IPS-18a (cell line): ENCODE data around the gene IL19.

Source experiments
- H3K27ac ChIP-seq: one replicate; pipeline ENCODE4 v1.5.1; 2013; ENCODE audit warnings: low read length
- H3K27me3 ChIP-seq: one replicate; pipeline ENCODE4 v1.6.1; 2013; ENCODE audit warnings: mild to moderate bottlenecking, low read length; ENCODE audit not compliant: control insufficient read depth, insufficient read depth
- H3K36me3 ChIP-seq: one replicate; pipeline ENCODE4 v1.6.1; 2013; ENCODE audit warnings: low read depth, low read length; ENCODE audit not compliant: control insufficient read depth
- H3K4me1 ChIP-seq: one replicate; pipeline ENCODE4 v1.6.1; 2013; ENCODE audit warnings: low read depth, low read length; ENCODE audit not compliant: control insufficient read depth
- H3K4me3 ChIP-seq: one replicate; pipeline ENCODE4 v1.5.1; 2013; ENCODE audit warnings: low read length
- H3K9ac ChIP-seq: one replicate; pipeline ENCODE4 v1.6.1; 2013; ENCODE audit warnings: mild to moderate bottlenecking, low read length, moderate library complexity
- H3K9me3 ChIP-seq: one replicate; pipeline ENCODE4 v1.6.1; 2013; ENCODE audit warnings: low read depth, low read length; ENCODE audit not compliant: control insufficient read depth

Gene IL19

DNA sequence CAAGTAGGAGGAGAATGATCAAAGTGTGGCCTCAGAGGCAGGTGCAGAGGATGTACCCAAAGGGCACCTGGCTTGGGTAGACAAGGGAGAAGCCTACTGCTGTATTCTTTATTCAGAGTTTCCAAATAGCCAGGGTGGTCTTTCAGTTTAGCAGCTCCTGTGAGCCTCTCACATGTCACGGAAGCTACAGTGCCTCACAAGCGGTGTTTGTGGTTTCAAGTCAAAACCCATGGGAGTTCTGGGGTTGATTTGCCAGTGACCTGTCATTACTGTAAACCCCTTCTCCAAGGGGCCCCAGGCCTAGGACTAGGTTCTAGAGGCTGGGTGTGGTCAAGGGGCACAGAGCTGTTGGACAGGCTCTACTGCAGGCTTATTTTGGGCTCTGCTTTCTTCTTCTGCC is 11.9 kb downstream of the IL19 start:
- Histone ChIP-seq H3K9me3 (no peaks in the 10 kb centered on the region), H3K4me1 (no peaks in the 10 kb centered on the region), H3K36me3 (no peaks in the 10 kb centered on the region), H3K27ac (no peak overlapping the region), H3K27me3 (no peaks in the 10 kb centered on the region), H3K9ac (no peak overlapping the region), H3K4me3 (no peak overlapping the region)

DNA sequence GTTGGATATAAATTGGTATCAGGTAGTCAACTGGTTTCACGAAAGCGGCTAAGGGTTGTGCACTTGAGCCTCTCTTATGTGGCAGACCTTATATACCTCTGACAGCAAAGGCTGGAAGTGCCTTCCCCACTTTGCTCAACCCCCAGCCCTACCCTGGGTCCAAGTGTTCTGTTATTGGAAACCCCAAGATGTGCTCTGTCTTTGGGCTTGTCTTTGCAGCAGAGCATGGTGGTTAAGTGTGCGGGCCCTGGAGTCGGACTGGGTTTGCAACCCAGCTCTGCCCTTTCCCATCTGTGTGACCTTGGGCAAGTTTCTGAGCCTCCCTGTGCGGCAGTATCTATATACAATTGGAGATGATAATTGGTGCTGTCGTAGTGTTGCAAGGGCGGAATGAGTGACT is 12.9 kb downstream of the IL19 start:
- no peaks in the 10 kb centered on the region for H3K9me3 ChIP-seq
- no peaks in the 10 kb centered on the region for H3K4me1 ChIP-seq
- no peak overlapping the region for H3K9ac ChIP-seq
- H3K4me3 ChIP-seq = no peak overlapping the region
- no peak overlapping the region for H3K27ac ChIP-seq
- H3K27me3 ChIP-seq = no peaks in the 10 kb centered on the region
- no peaks in the 10 kb centered on the region for H3K36me3 ChIP-seq

DNA sequence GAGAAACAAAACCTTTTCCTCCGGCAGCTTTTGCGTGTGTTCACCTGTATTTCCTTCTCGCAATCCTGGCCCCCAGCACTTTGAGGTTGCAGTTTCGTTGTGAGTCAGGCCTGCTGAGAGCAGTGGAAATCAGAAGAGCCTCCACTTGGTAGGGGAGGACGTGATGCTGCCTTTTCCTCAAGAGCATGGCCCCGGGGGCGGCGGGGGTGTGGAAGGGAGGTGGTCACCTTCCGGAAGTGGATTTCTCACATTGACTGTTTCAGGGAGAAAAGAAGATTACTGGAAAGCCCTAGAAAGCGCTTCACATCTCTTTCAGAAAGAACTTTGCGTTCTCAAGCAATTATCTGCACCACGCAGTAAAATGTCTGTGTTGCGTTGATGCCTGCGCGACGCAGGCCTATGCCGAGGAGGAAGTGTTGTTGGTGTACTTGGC is 13.9 kb downstream of the IL19 start:
- Histone ChIP-seq H3K36me3 (no peaks in the 10 kb centered on the region), H3K9me3 (no peaks in the 10 kb centered on the region), H3K27ac (no peak overlapping the region), H3K4me3 (no peak overlapping the region), H3K27me3 (no peaks in the 10 kb centered on the region), H3K9ac (no peak overlapping the region), H3K4me1 (no peaks in the 10 kb centered on the region)

DNA sequence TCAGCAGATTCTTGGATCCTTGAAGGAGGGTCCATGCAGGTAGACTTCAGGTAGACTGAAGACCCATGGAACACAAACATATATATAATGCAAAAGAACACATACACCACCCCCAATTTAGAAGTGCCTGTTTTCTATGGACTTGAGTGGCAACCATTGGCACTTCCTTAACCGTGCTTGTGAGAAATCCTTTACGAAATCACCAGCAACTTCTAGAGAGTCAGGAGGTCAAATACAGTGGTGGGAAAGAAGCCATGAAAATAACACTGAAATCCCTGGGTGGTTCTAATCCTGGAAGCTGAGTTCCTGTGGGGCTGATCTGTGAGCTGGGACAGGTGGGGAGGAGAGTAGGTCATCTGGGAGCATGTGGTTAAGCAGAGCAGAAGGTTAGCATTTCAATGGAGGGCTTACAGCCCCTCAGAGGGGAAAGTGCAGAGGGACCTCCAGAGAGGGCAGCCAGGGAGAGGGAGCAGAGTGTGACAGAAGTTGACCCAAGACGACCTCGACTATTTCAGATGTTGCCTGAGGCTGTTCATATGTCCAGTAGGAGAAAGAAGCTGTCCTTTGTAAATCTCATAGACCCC is 14.7 kb downstream of the IL19 start:
- Histone ChIP-seq H3K27ac (no peak overlapping the region), H3K9ac (no peak overlapping the region), H3K36me3 (no peaks in the 10 kb centered on the region), H3K9me3 (no peaks in the 10 kb centered on the region), H3K4me3 (no peak overlapping the region), H3K27me3 (no peaks in the 10 kb centered on the region), H3K4me1 (no peaks in the 10 kb centered on the region)

DNA sequence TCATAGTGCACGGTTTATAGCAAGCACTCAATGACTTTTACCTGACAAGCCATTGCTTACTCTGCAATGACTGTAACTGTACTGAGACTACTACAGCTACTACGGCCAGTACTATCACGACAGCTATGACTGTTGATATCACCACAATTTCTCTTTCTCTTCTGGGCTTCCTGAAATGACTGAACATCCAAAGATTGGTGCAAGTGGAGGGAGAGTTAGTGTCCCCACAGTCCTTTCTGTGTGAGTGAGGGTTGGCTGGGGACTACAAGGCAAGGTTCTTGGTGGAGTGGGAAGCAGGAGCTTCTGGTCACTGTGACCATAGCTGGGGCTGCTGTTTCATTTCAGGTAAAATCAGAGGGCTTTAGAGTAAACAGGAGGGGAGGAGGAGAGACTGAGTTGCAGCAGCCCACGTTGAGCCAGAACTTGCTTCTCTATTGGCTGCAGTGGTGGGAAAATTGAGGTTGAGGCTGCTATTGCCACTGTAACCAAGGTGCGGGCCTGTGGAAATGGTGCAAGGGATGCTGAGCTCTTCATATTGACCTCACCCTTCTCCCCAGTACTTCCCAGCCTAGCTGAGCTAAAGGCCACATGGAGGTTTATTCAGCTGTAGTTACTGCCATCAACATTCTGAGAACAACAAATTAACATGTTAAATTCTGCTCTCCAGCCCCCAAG is 15.8 kb downstream of the IL19 start:
- no peaks in the 10 kb centered on the region for H3K9me3 ChIP-seq
- H3K36me3 ChIP-seq = no peaks in the 10 kb centered on the region
- no peak overlapping the region for H3K9ac ChIP-seq
- no peaks in the 10 kb centered on the region for H3K27me3 ChIP-seq
- no peak overlapping the region for H3K27ac ChIP-seq
- H3K4me1 ChIP-seq = no peaks in the 10 kb centered on the region
- H3K4me3 ChIP-seq = no peak overlapping the region

DNA sequence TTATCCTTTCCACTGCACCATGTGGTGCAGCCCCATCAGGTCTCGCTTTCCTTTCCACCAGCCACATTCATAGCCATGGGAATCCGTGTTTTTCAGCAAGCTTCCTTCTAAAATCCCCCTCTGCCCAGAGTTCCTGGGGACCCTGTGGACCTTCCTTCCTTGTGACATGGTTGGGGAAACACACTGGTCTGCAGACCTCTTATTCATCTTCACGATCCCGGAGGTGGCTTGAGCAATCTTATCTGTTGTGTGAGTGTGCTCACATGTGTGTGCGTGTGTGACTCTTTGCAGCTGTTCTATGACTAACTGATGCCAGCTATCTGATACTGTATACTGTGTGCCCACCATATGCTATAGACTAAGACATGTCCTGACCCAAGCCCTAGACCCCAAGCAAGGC is 17.3 kb downstream of the IL19 start:
- no peak overlapping the region for H3K27ac ChIP-seq
- no peaks in the 10 kb centered on the region for H3K9me3 ChIP-seq
- no peak overlapping the region for H3K9ac ChIP-seq
- H3K27me3 ChIP-seq = no peaks in the 10 kb centered on the region
- H3K36me3 ChIP-seq = no peaks in the 10 kb centered on the region
- no peak overlapping the region for H3K4me3 ChIP-seq
- H3K4me1 ChIP-seq = no peaks in the 10 kb centered on the region

DNA sequence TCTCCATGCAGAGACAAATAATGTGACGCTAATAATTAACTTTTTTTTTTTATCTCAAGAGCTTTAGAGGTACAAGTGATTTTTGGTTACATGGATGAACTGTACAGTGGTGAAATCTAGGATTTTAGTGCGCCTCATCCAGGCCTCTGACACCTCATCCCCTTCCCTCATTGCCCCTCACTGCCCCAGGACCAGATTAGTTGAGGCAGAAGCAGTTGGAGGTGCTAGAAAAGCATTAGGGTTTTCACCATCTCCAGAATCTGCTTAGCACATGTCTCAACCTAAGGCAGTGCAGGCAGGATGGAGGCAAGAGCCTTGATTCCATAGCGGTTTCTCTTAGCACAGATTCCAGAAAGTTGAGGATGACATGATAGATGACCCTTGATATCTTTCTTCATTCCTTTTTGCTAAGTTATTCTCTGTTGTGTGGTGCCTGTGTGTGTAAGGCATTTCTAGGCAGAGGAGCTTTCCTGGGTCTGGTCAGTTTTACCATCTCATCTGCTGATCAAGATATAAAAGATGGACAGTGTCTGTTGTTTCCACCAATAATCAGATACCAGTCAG is 18.0 kb downstream of the IL19 start:
- no peaks in the 10 kb centered on the region for H3K27me3 ChIP-seq
- H3K27ac ChIP-seq = no peak overlapping the region
- H3K4me1 ChIP-seq = no peaks in the 10 kb centered on the region

DNA sequence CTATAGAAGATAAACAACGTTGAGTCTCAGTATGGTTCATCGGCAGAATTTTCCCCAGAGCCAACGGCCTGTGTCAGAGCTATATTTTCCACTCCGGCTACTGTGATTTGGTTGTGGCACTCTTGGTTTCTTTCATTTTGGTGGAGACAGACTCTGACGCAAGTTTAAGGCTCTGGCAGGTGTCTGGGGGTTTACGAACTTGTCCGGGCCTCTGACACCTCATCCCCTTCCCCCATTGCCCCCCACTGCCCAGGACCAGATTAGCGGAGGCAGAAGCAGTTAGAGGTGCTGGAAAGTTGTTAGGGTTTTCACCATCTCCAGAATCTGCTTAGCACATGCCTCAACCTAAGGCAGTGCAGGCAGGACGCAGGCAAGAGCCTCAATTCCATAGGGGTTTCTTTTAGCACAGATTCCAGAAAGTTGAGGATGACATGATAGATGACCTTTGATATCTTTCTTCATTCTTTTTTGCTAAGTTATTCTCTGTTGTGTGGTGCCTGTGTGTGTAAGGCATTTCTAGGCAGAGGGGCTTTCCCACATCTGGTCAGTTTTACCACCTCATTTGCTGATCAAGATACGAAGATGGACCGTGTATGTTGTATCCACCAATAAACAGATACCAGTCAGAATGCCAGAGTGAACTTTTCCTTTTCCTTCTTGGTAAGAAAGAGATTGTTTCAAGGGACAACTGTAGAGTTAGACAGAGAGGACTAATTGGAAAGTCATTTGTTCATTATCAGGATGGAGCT is 20.1 kb downstream of the IL19 start:
- H3K9ac ChIP-seq = no peak overlapping the region

More for the DNA sequence above, 18.0 kb downstream of the IL19 start:
- Histone ChIP-seq H3K9me3 (no peaks in the 10 kb centered on the region), H3K36me3 (no peaks in the 10 kb centered on the region), H3K4me3 (no peak overlapping the region), H3K9ac (no peak overlapping the region)

DNA sequence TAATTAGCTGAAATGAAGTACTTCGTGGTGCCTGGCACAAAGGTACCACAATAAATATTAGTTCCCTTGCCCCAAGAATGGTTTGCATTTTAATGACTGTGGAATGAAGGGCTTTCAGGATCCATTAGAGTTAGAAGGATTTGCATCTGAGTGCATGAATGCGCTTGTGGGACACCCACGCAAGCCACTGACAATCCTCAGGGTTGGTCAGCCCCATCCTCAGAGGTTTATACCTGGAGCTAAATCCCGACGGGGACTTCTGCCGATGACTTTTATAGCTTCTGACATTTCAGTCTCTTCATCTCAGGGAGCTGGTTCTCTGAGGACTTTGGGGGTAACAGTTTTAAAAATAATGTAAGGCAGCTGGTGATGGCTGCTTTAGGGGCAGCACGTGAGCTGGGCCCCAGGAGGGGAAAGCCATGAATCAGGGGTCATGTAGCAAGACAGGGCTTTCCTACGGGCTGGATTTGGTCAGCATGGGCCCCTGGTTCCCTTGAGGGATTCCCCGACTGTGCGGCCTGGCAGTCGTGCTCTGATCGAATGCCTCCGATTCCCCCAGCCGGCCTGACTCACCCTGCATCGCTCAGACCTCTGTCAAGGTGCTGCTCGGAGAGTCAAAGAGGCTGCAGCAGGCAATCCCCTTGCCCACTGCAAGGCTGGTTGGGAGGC is 22.5 kb downstream of the IL19 start:
- Histone ChIP-seq H3K4me1 (no peaks in the 10 kb centered on the region), H3K36me3 (no peaks in the 10 kb centered on the region), H3K27ac (no peak overlapping the region), H3K27me3 (no peaks in the 10 kb centered on the region), H3K9me3 (no peaks in the 10 kb centered on the region), H3K4me3 (no peak overlapping the region), H3K9ac (no peak overlapping the region)

More for the DNA sequence above, 20.1 kb downstream of the IL19 start:
- H3K27ac ChIP-seq = no peak overlapping the region
- H3K27me3 ChIP-seq = no peaks in the 10 kb centered on the region
- H3K4me1 ChIP-seq = no peaks in the 10 kb centered on the region
- no peak overlapping the region for H3K4me3 ChIP-seq
- H3K9me3 ChIP-seq = no peaks in the 10 kb centered on the region
- no peaks in the 10 kb centered on the region for H3K36me3 ChIP-seq

DNA sequence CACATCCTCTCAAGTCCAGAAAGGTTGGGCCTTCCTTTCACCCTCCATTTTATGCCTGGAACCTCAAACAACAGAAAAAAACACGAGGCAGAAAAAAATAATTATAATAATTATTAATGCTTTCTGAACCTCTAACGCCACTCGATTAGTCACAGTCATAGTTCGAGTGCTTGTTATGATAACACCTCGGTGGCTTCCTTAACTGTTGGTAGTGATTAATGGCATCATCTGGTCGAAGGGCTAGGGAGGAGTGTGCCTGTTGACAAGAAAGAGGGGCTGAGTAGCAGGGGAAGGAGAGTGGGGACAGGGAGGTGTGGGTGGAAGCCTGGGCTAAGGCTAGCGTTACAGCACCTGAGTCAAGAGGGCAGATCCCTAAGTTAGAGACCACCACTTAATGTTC is 23.0 kb downstream of the IL19 start:
- H3K9me3 ChIP-seq = no peaks in the 10 kb centered on the region
- no peak overlapping the region for H3K9ac ChIP-seq
- H3K27me3 ChIP-seq = no peaks in the 10 kb centered on the region
- no peaks in the 10 kb centered on the region for H3K4me1 ChIP-seq
- H3K27ac ChIP-seq = no peak overlapping the region
- H3K36me3 ChIP-seq = no peaks in the 10 kb centered on the region
- H3K4me3 ChIP-seq = no peak overlapping the region

DNA sequence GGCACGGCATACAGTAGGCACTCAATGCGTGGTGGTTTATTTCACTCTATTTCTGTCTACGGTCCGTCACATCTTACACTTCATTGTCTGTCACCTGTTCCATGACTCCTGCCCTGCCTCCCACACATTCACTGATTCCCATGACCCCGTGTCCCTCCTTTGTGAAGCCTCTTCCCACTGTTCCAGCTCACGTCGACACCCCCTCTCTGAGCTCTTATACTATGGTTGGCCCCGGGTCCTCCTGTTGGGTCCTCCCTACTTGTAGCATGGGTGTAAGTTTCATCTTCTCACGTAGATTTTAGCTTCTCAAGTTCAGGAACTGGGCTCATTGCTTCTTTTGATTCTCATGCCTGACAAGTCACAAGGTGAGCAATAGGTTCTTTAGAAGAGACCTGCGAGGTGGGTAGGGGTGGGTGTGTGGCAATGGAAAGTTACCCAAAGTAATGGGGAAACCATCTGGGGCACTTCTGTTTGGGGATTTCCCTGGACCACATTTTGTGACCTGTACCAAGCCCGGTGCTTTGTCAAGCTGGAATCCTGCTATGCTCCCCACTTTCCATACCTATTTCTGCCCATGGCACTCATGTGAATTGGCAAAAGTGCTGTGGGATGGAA is 23.8 kb downstream of the IL19 start:
- Histone ChIP-seq H3K9me3 (no peaks in the 10 kb centered on the region), H3K36me3 (no peaks in the 10 kb centered on the region), H3K4me3 (no peak overlapping the region), H3K4me1 (no peaks in the 10 kb centered on the region), H3K27me3 (no peaks in the 10 kb centered on the region), H3K9ac (no peak overlapping the region), H3K27ac (no peak overlapping the region)
